Aorta (tissue), 5 donors: Measurements from ENCODE around the gene GOLGA7B. TPM values are rescaled to one million over a fixed set of nuclear protein-coding genes. Genes with fewer than 3 reads are reported as not detected.

ENCODE experiments used
- ATAC-seq: fragments of 200-7000 bp; cut with Tn5 transposase; one replicate; pipeline ENCODE4 v1.9.1; 2022; ENCODE audit warnings: moderate library complexity; ENCODE audit not compliant: low FRiP score
- DNase-seq, 2 donors: peaks; one replicate each; pipeline ENCODE4 v3.0.0-alpha.2; 2020
- H3K27ac ChIP-seq, 2 donors: one replicate each; pipeline ENCODE4 v1.5.1; 2013; ENCODE audit warnings: low read length in 2 of 2, mild to moderate bottlenecking in 2 of 2, moderate library complexity in 2 of 2, control low read depth in 1 of 2, inconsistent platforms in 1 of 2, low read depth in 1 of 2
- H3K27me3 ChIP-seq, 2 donors: one replicate each; pipeline ENCODE4 v1.6.1; 2013; ENCODE audit warnings: control low read depth in 1 of 2, low read length in 1 of 2, mild to moderate bottlenecking in 1 of 2, moderate library complexity in 1 of 2; ENCODE audit not compliant: insufficient read depth in 2 of 2, control insufficient read depth in 1 of 2
- H3K36me3 ChIP-seq, 2 donors: one replicate each; pipeline ENCODE4 v1.6.1; 2013; ENCODE audit warnings: control low read depth in 1 of 2, low read length in 1 of 2, mild to moderate bottlenecking in 1 of 2; ENCODE audit not compliant: insufficient read depth in 2 of 2, control insufficient read depth in 1 of 2
- H3K4me1 ChIP-seq, 2 donors: one replicate each; pipeline ENCODE4 v1.6.1; 2013; ENCODE audit warnings: low read length in 2 of 2, control low read depth in 1 of 2, mild to moderate bottlenecking in 1 of 2, moderate library complexity in 1 of 2; ENCODE audit not compliant: insufficient read depth in 2 of 2, control insufficient read depth in 1 of 2
- H3K4me3 ChIP-seq, 2 donors: one replicate each; pipeline ENCODE4 v1.5.1; 2013; ENCODE audit warnings: low read length in 2 of 2, control low read depth in 1 of 2, mild to moderate bottlenecking in 1 of 2
- H3K9me3 ChIP-seq: one replicate; pipeline ENCODE4 v1.6.1; 2013; ENCODE audit warnings: mild to moderate bottlenecking, low read length; ENCODE audit not compliant: control insufficient read depth
- WGBS, 2 donors: extraction: QIAGEN DNeasy Blood & Tissue Kit; methylation state at CpG; one replicate each; pipeline ENCODE4 v1.1.7; 2013; 5-methylcytosine and 5-hydroxymethylcytosine counted together
- intact Hi-C, 2 donors: fragments of 100-400 bp; cut with DNase I; formaldehyde crosslinking; loops; one replicate each; pipeline versions ENCODE4 v1.14.2 to v1.15.0; 2022
- long read RNA-seq, 2 donors: library from polyadenylated mRNA; unstranded; transcript quantifications; one replicate each; pipeline ENCODE4 v2.0.0, GENCODE V29; 2020 to 2021
- polyA plus RNA-seq, 2 donors: library from polyadenylated mRNA; stranded (reverse); fragments of 200-250 nt; gene quantifications; one replicate each; pipeline ENCODE4 v1.2.3, GENCODE V29; 2013
- total RNA-seq, 2 donors: library from RNA; stranded (reverse); fragmentation: NEBNext Ultra II Directional; extraction: Animal tissue kit (Norgen Biotek cat#: 25700); gene quantifications; one replicate each; pipeline ENCODE4 v1.2.1, GENCODE V29; 2021
- donor health status: healthy with polysubstance abuse.
- donor health status: Bipolar disorder and iron deficiency.
- donor health status: DM: no; HTN: no; CAD: no.
- donor health status: DM: no; HTN: no; CAD: no.
- donor health status: DM: yes; HTN: yes; CAD: no.

The GOLGA7B gene
- total RNA-seq = under 1 TPM; 0.36 to 0.45 TPM
- polyA plus RNA-seq = under 1 TPM; 0.13 to 0.41 TPM
- long read RNA-seq, donor 1 = 0 reads
- long read RNA-seq, donor 2, full-length matches to known transcripts = 2 of 3 reads
- long read RNA-seq, donor 2, partial matches to known transcripts = 0 of 3 reads
- long read RNA-seq, donor 2, other reads (novel, unspliced or antisense) = 1 of 3 reads

GRCh38 chr10:97849687-97850402, at the start of gene GOLGA7B:
Gene GOLGA7B (plus strand): TSS chr10:97849843. CDS start chr10:97850304, 461 bp downstream.
- Histone ChIP-seq H3K4me1 (no peaks in the 10 kb centered on the region), H3K9me3 (no peaks in the 10 kb centered on the region), H3K36me3 (no peaks in the 10 kb centered on the region), H3K27me3 (no peaks in the 10 kb centered on the region), H3K4me3 (peak within 1 kb of the TSS; percentile 63 to 73), H3K27ac (no peak within 1 kb of the TSS)
- ATAC-seq = peak; percentile 39
- intact Hi-C loops = loop anchor here in 1 of 2 donors (5.0 kb wide), 1 partner anchor 48 kb away; no protein-coding TSS in a partner anchor
- WGBS, 2 donors = 1 to 3% methylated on average over 31 to 87 of the region's 87 CpGs
- peak in 1 of 2 donors; percentile 81 for DNase-seq

GRCh38 chr10:97800474-97800873, 49.2 kb upstream of the GOLGA7B start:
- DNase-seq = no peak
- WGBS, 2 donors = 86 to 88% methylated on average over 9 of the region's 9 CpGs
- Histone ChIP-seq H3K9me3 (peaks cover 4% of the 10 kb centered on the region), H3K36me3 (no peaks in the 10 kb centered on the region), H3K4me3 (no peak overlapping the region), H3K27me3 (peaks cover 0 to 2% of the 10 kb centered on the region in 2 donors), H3K27ac (no peak overlapping the region), H3K4me1 (no peaks in the 10 kb centered on the region)
- intact Hi-C loops = loop anchor here in 1 of 2 donors (5.0 kb wide), 1 partner anchor 52 kb away; no protein-coding TSS in a partner anchor
- no peak for ATAC-seq

- no peak for ATAC-seq
Measured at GRCh38 chr10:97801422-97801821, 48.2 kb upstream of the GOLGA7B start.

GRCh38 chr10:97805096-97805884, 44.4 kb upstream of the GOLGA7B start:
- intact Hi-C loops = no loop called here
- WGBS, 2 donors = 76 to 82% methylated on average over 12 of the region's 12 CpGs
- Histone ChIP-seq H3K4me3 (no peak overlapping the region), H3K9me3 (no peaks in the 10 kb centered on the region), H3K36me3 (no peaks in the 10 kb centered on the region), H3K27ac (no peak overlapping the region), H3K4me1 (no peaks in the 10 kb centered on the region), H3K27me3 (peaks cover 0 to 2% of the 10 kb centered on the region in 2 donors)
- ATAC-seq (no peak), DNase-seq (no peak)

More at GRCh38 chr10:97801422-97801821, 48.2 kb upstream of the GOLGA7B start:
- peaks cover 0 to 2% of the 10 kb centered on the region in 2 donors for H3K27me3 ChIP-seq
- no peaks in the 10 kb centered on the region for H3K36me3 ChIP-seq
- no peaks in the 10 kb centered on the region for H3K4me1 ChIP-seq
- 65% methylated on average over 5 of the region's 5 CpGs for WGBS, 2 donors
- no peak for DNase-seq
- intact Hi-C loops = loop anchor here in 1 of 2 donors (5.0 kb wide), 1 partner anchor 51 kb away; no protein-coding TSS in a partner anchor
- no peak overlapping the region for H3K4me3 ChIP-seq
- H3K27ac ChIP-seq = no peak overlapping the region
- H3K9me3 ChIP-seq = peaks cover 4% of the 10 kb centered on the region

- no peaks in the 10 kb centered on the region for H3K36me3 ChIP-seq
- ATAC-seq = no peak
- DNase-seq = no peak
- no peaks in the 10 kb centered on the region for H3K4me1 ChIP-seq
- 72 to 78% methylated on average over 6 of the region's 6 CpGs for WGBS, 2 donors
- intact Hi-C loops = no loop called here
- no peak overlapping the region for H3K27ac ChIP-seq
- H3K9me3 ChIP-seq = no peaks in the 10 kb centered on the region
- no peak overlapping the region for H3K4me3 ChIP-seq
- H3K27me3 ChIP-seq = peaks cover 0 to 2% of the 10 kb centered on the region in 2 donors
Measured at GRCh38 chr10:97805949-97806348, 43.7 kb upstream of the GOLGA7B start.

- no peak for DNase-seq
- Histone ChIP-seq H3K4me3 (no peak overlapping the region), H3K9me3 (no peaks in the 10 kb centered on the region), H3K27ac (no peak overlapping the region), H3K27me3 (no peaks in the 10 kb centered on the region), H3K4me1 (no peaks in the 10 kb centered on the region), H3K36me3 (no peaks in the 10 kb centered on the region)
- ATAC-seq = no peak
- intact Hi-C loops = no loop called here
- 82 to 86% methylated on average over 7 of the region's 7 CpGs for WGBS, 2 donors
Measured at GRCh38 chr10:97810446-97810845, 39.2 kb upstream of the GOLGA7B start.

- intact Hi-C loops = no loop called here
- H3K9me3 ChIP-seq = no peaks in the 10 kb centered on the region
- no peaks in the 10 kb centered on the region for H3K36me3 ChIP-seq
- no peaks in the 10 kb centered on the region for H3K4me1 ChIP-seq
- no peak overlapping the region for H3K4me3 ChIP-seq
- DNase-seq = no peak
- no peak overlapping the region for H3K27ac ChIP-seq
- ATAC-seq = no peak
- 58 to 65% methylated on average over 3 of the region's 3 CpGs for WGBS, 2 donors
- H3K27me3 ChIP-seq = no peaks in the 10 kb centered on the region
Measured at GRCh38 chr10:97811958-97812357, 37.7 kb upstream of the GOLGA7B start.

- Histone ChIP-seq H3K36me3 (no peaks in the 10 kb centered on the region), H3K9me3 (no peaks in the 10 kb centered on the region), H3K27me3 (no peaks in the 10 kb centered on the region), H3K4me3 (no peak overlapping the region), H3K27ac (no peak overlapping the region), H3K4me1 (no peaks in the 10 kb centered on the region)
- WGBS, 2 donors = 72 to 77% methylated on average over 8 of the region's 8 CpGs
- no peak for ATAC-seq
- intact Hi-C loops = no loop called here
- DNase-seq = no peak
Measured at GRCh38 chr10:97812696-97813095, 36.9 kb upstream of the GOLGA7B start.
